GM19193 (cell line): ENCODE data around the gene DSG4.

Experiments
- POLR2A ChIP-seq: IDR thresholded peaks from 4 replicates; pipeline ENCODE4 v1.6.1; 2011; ENCODE audit not compliant: insufficient read depth, insufficient read length; ENCODE audit errors: extremely low read depth

DSG4 gene

GRCh38 chr18:31376477-31376876, at the start of gene DSG4:
TSS of gene DSG4 (plus strand) at chr18:31376777. CDS start at chr18:31376912, 135 bp downstream.
- no peak for TF ChIP-seq POLR2A

GRCh38 chr18:31329787-31330438, 46.7 kb upstream of the DSG4 start:
- no peak for TF ChIP-seq POLR2A

DNA sequence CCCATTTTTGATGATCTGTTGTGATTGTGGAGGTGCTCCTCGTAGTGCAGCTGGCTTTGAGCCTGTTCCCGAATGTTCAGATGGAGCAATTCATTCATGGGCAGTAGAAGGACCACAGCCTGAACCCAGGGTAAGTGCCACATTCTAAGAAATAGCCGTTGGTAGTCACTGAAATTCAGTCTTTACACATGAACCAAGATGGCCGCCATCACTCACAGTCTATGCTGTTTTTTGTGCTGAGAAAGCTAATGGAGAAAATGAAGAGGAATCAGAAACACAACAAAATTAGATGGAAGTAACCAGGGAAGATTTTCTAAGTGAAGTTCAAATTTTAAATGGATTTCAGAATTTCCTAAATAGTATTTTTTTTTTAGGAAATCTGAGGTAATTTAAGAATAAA, 33.1 kb upstream of the DSG4 start:
- TF ChIP-seq POLR2A, result no peak

- no peak for TF ChIP-seq POLR2A
Measured at GRCh38 chr18:31354990-31355389, 21.6 kb upstream of the DSG4 start.

DNA sequence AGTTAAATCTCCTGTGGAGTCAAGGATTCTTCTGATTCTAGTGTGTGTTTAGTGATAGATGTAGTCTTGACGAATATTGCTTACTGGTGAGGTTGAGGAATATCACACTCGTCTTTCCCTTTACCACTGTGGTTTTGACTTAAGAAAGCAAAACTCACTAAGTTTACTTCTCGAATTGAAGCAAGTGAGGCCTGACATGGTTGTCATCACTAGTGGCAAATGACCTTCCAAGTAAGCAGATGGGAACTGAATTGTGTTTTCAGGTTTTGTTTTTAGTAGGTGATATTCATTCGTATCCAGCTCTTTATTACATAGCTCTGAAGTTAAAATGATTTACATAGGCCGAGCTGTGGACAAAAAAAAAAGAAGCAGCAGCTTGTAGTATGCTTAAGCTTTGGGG, 20.6 kb upstream of the DSG4 start:
- no peak for TF ChIP-seq POLR2A

- TF ChIP-seq POLR2A, result no peak
Measured at GRCh38 chr18:31364190-31364589, 12.4 kb upstream of the DSG4 start.

DNA sequence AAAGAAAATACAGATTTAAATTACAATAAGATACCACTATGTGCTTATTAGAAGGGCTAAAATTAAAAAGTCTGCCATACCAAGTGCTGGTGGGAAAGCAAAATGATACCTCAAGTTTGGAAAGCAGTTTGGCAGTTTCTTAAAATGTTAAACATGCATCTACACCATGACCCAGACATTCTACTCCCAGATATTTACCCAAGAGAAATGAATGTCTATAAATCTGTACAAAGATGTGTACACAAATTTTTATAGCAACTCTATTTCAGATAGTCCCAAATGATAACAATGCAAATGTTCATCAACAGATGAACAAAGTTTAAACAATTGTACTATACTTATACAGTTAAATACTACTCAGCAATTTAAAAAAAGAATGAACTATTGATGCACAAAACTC, 7.1 kb upstream of the DSG4 start:
- TF ChIP-seq POLR2A, result no peak

DNA sequence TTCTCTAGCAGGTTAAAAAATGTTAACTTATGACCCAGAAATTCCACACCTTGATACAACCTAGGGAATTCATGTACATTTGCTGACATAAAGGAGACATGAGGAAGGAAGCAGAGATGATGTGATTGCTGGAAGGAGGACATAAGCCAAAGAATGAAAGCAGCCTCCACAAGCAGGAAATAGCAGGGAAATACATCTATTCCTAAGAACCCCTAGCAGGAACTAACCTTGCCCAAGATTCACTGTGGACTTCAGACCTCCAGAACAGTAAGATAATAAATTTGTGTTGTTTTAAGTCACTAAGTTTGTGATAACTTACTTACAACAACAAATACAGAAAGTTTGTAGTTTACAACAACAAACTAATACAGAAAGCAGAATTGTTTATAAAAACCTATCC, 4.6 kb upstream of the DSG4 start:
- TF ChIP-seq POLR2A, result no peak

DNA sequence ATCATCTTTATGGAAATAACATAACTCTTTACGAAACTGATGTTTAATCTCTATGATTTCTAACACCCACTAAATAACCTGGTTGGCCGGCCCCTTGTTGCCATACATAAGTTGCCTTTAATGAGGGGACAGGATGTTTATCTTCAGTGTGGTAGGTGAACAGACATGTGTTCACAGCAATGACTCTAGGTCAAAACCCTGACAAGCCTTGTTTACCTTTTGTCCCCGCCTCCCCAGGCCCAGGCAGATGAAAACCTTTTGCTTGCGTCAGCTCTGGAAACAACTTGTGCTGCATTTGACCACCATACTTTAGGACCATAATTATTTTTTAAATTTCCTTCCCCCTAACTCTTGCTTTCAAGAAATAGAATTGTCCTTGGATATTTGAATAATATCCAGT, 2.9 kb upstream of the DSG4 start:
- TF ChIP-seq POLR2A, result no peak

GRCh38 chr18:31380912-31381311, 4.3 kb downstream of the DSG4 start:
- no peak for TF ChIP-seq POLR2A

- no peak for TF ChIP-seq POLR2A
Measured at GRCh38 chr18:31382107-31382506, 5.5 kb downstream of the DSG4 start.

- no peak for TF ChIP-seq POLR2A
Measured at GRCh38 chr18:31386741-31387140, 10.2 kb downstream of the DSG4 start.

DNA sequence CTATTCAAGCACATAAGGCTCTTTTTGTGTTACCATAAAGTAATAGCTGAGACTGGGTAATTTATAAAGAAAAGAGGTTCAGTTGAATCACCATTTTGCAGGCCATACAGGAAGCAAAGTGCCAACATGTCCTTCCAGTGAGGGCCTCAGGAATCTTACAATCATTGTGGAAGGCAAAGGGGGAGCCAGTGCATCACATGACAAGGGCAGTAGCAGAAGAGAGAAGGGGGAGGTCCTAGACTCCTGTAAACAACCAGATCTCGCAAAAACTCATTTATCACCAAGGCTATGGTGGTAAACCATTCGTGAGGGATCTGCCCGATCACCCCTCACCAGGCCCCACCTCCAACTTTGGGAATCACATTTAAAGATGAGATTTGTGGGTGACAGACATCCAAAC, 16.7 kb downstream of the DSG4 start:
- no peak for TF ChIP-seq POLR2A

GRCh38 chr18:31396796-31397612, 20.4 kb downstream of the DSG4 start:
- TF ChIP-seq POLR2A, result no peak

GRCh38 chr18:31398191-31398590, 21.6 kb downstream of the DSG4 start:
- TF ChIP-seq POLR2A, result no peak
